Right lung (tissue), 5 donors: ENCODE results near the gene MTSS2. TPM values are rescaled to one million over a fixed set of nuclear protein-coding genes. Genes with fewer than 3 reads are reported as not detected.

Experiments
- DNase-seq, 2 donors: peaks; one replicate each; pipeline ENCODE4 v3.0.0-alpha.2; 2013
- polyA plus RNA-seq, 5 donors: library from polyadenylated mRNA; unstranded; fragments of 120-200 nt; gene quantifications; one replicate each; pipeline versions ENCODE4 v1.2.1 to v1.2.3, GENCODE V29; 2013; ENCODE audit warnings: inconsistent platforms in 1 of 5, low replicate concordance in 1 of 5; ENCODE audit not compliant: insufficient read length in 5 of 5, insufficient read depth in 1 of 5

Gene MTSS2
- polyA plus RNA-seq, 5 donors, result 65.1 to 126 (median 94.6) TPM

- DNase-seq, result no peak
Observed at GRCh38 chr16:70687102-70687511, 1.3 kb upstream of the MTSS2 start.

GRCh38 chr16:70686376-70687101, 686 bp upstream of the MTSS2 start:
- no peak for DNase-seq

DNA sequence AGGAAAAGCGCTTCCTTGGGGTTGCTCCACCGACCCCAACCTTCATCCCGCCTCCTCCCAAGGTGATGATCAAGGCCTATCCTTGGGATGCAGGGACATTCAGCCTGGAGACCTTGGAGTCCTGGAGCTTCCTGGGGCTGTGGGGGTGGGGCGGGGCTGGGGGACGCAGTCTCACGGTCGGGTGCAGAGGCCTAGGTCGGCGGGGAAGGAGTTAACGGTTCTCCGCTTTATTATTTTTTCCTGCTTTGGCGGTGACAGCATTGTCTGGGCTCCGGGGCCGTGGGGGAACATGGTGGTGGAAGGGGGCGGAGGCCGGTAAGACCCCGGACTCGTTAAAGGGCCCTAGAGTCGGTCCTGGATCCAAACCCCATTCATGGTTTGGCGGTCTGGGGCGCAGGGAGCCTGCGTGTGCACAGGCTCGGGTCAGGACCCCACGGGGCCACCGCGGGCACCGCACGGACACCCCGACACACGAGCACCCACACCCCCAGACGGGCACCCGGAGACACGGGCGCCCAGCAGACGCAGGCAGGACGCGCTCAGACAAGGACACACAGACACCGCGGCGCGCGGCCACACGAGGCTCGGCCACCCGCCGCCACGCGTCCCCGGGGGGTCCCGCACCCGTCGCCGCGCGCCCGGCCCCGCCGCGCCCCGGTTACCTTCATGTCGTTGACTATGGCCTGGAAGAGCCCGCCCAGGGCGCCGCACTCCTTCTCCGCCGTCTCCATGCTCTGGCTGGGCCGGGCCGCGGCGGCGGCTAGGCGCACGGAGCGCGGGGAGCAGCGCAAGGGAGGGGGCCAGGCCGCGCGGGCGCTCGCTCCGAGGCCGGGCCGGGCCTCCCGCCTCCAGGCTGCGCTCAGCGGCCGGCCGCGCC, 554 bp downstream of the MTSS2 start:
- no peak for DNase-seq

DNA sequence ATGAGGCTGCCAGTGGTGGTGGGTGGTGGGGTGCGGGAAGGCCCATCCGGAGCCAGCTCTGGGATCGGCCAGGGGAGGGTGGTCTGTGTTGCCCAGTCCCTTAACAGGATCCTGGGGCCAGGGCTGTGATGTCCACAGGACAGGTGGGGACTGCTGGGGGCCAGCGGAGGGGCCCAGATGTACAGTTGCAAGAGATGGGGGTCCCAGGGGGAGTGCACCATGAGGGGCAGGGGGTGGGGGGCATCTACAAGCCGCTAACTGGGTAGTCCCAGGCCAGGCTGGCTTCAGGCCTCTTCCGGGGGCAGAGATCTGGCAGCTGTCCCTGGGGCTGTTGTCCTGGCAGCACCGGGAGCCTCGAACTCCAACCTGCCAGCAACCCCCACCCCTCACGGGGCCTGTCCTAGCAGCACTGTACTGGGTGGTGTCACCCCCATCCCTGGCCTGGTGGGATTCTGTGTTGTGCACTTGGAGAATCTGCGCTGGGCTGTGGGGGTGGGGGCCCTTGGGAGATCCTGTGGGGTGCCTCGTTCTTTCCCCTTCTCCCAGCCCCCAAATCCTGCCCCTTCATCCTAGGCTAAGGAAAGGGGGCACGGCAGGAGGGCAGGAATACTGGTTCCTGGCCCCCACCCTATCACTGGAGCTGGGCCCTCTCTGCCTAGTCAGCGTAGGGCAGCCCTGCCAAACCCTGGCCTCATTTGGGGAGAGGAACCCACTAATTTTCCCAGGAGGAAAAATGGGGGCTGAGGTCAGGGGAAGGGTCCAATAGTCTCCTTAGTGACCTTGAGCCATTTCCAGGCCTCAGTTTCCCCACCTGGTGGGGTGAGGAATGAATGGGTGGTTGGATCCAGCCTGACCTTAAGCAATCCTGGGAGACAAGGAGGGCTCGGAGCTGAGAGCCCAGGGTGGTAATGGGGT, 1.4 kb downstream of the MTSS2 start:
- DNase-seq, result no peak

GRCh38 chr16:70683146-70683944, 2.5 kb downstream of the MTSS2 start:
- DNase-seq, result no peak

DNA sequence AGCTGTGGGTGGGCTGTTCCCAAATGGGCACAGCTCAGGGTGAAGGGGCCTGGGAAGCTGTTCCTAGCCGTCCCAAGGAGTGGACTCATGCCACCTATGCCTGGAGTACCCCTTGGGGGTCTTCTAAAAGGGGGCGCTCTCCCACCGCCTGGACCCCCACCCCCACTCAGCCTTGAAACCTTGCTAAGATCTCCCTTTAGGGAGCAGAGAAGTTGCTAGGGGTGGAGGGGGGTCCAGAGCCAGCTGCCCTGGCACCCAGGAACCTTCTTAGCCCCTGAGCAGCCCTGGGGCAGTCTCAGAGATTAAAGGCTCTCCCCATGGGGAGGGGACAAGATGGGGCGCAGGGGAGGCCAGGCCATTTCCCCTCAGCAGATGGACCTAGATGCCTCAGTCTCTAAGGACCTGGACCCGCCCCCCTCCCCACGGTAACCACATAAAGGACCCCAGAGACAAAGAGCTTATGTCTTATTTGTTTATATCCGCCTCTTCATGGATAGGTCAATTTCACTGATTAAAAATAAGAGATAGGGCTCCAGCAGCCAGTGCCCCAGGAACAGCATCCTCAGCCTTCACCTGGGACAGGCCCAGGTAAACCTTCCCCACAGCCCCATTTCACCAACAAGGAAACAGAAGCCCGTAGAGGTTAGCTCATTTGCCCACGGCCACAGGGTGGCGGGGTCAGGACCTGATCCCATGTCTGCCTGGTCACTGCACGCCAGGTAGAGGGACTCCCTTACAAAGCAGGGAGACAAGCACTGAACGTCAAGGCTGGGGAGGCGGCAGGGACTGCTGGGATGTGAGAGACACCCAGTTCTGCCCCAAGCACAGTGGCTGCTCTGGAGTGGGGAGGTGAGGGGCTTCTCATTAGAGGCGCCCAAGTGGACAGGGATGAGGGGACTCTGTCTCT, 3.4 kb downstream of the MTSS2 start:
- no peak for DNase-seq

- no peak for DNase-seq
Observed at GRCh38 chr16:70681382-70682238, 4.2 kb downstream of the MTSS2 start.

- no peak for DNase-seq
Observed at GRCh38 chr16:70680495-70681381, 5.1 kb downstream of the MTSS2 start.

- no peak for DNase-seq
Observed at GRCh38 chr16:70679671-70680494, 6.0 kb downstream of the MTSS2 start.

GRCh38 chr16:70678898-70679670, 6.8 kb downstream of the MTSS2 start:
- no peak for DNase-seq

DNA sequence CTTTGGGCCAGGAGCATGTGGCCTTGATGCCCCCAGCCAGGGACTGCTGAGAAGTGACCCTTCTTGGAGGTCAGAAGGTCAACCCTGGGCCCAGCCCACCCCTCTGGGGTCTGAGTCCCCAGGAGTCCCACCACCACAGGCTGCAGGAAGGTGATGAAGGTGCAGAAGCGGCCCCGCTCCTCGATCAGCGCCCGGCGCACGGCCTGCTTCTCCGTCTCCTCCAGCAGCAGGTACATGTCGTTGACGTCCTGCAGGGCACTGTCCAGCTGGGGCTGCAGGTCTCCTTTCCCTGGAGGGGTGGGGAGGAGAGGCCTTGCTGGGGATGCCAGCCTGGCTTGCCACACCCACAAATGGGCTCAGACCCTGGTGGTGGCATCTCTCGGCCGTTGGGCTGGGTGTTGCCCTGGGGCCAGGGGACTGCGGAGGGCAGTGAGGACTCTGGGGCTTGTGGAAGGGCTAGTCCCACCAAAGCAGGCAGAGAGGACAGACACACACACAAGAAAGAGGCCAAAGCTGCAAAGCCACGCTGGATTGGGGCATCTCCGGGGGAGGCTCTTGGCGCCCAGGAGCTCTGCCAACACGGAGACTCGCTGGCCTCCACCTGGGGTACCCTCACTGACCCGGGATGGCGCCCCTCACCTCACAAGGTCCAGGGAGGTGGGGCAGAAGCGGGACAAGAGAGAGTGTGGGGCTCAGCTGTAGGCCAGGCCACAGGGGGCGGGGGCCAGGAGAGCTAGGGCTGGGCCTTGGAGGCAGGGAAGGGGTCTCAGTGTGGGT, 7.5 kb downstream of the MTSS2 start:
- no peak for DNase-seq

GRCh38 chr16:70677499-70678120, 8.2 kb downstream of the MTSS2 start:
- no peak for DNase-seq

GRCh38 chr16:70676675-70677498, 9.0 kb downstream of the MTSS2 start:
- DNase-seq, result no peak
